Panc1 (cell line): ENCODE measurements around the gene AQP12B. TPM values are rescaled to one million over a fixed set of nuclear protein-coding genes. Genes with fewer than 3 reads are reported as not detected.
"Not testable (repeated sequence)": the region's sequence is repeated elsewhere in the genome, so short reads cannot be mapped to it uniquely, and the experiment has no call there.

Experiments used
- ATAC-seq: fragments of 200-7000 bp; cut with Tn5 transposase; 2 replicates; pipeline ENCODE4 v1.9.1; 2020; ENCODE audit warnings: mild to moderate bottlenecking, moderate library complexity
- BruUV-seq: library from RNA; stranded (reverse); fragments of 400-500 nt; replicated peaks from 2 replicates; lab custom pipeline; 2021; lab: Mats Ljungman, UMichigan
- CTCF ChIA-PET: fragments of 300-600 bp; sonication (Branson Sonifier 250); formaldehyde crosslinking; loops from one replicate; lab custom pipeline; 2022; ENCODE audit warnings: antibody characterized with exemption; lab: Charles Lee
- POLR2A ChIA-PET: fragments of 300-600 bp; sonication (Branson Sonifier 250); formaldehyde crosslinking; loops from one replicate; lab custom pipeline; 2022; ENCODE audit warnings: antibody characterized with exemption; lab: Charles Lee
- DNase-seq: peaks from one replicate; pipeline ENCODE4 v3.0.0-alpha.2; 2010; ENCODE audit warnings: low read depth, low spot score
- H3K27ac ChIP-seq: 2 replicates; pipeline ENCODE4 v1.5.1; 2011; ENCODE audit warnings: mild to moderate bottlenecking, low read length, inconsistent platforms
- H3K27me3 ChIP-seq: fragments of 200-500 bp; sonication (Bioruptor generic); 2 replicates; pipeline ENCODE4 v1.6.0; 2014; ENCODE audit warnings: low read length, inconsistent platforms; ENCODE audit not compliant: control insufficient read depth, insufficient read depth
- H3K36me3 ChIP-seq: fragments of 200-500 bp; sonication (Bioruptor generic); 2 replicates; pipeline ENCODE4 v1.5.1; 2014; ENCODE audit warnings: inconsistent platforms, mild to moderate bottlenecking, low read length, moderate library complexity; ENCODE audit not compliant: control insufficient read depth, insufficient read depth
- H3K4me1 ChIP-seq: 2 replicates; pipeline ENCODE4 v1.5.1; 2011; ENCODE audit warnings: inconsistent platforms, mild to moderate bottlenecking, low read length, moderate library complexity; ENCODE audit not compliant: control insufficient read depth, insufficient read depth
- H3K4me3 ChIP-seq, 2 experiments: 2 replicates each; pipeline ENCODE4 v1.5.1; 2011 to 2012; ENCODE audit warnings: low read depth in 2 of 2, low read length in 2 of 2, mild to moderate bottlenecking in 2 of 2, inconsistent platforms in 1 of 2, moderate library complexity in 1 of 2
- H3K9me3 ChIP-seq: fragments of 200-500 bp; sonication (Bioruptor generic); 2 replicates; pipeline ENCODE4 v1.5.1; 2014; ENCODE audit warnings: low read depth, mild to moderate bottlenecking, inconsistent platforms, low read length, moderate library complexity; ENCODE audit not compliant: control insufficient read depth, insufficient read depth
- in situ Hi-C: cut with HindIII; loops from 2 replicates; pipeline ENCODE4 v1.10.0; 2016; ENCODE audit warnings: low sequenced_read_pairs, low pct_unique_long_range_greater_than_20kb
- intact Hi-C: fragments of 100-400 bp; cut with micrococcal nuclease; formaldehyde crosslinking; loops from one replicate; pipeline ENCODE4 v1.10.0; 2022; ENCODE audit not compliant: unreplicated experiment
- total RNA-seq: library from RNA; stranded (reverse); gene quantifications from one replicate; pipeline ENCODE4 v1.2.1, GENCODE V29; 2021; ENCODE audit not compliant: unreplicated experiment

The AQP12B gene
- total RNA-seq, 1 experiment from 2014 or later: not detected

GRCh38 chr2:240694304-240694703 lies 11.6 kb upstream of the AQP12B start:
- H3K27me3 ChIP-seq, POLR2A ChIA-PET, H3K27ac ChIP-seq, DNase-seq, ATAC-seq, BruUV-seq, CTCF ChIA-PET, H3K9me3 ChIP-seq, in situ Hi-C loops, H3K4me1 ChIP-seq, H3K36me3 ChIP-seq, H3K4me3 ChIP-seq, intact Hi-C loops: not testable (repeated sequence)

- H3K4me1 ChIP-seq, POLR2A ChIA-PET, intact Hi-C loops, H3K27ac ChIP-seq, ATAC-seq, H3K4me3 ChIP-seq, in situ Hi-C loops, DNase-seq, H3K9me3 ChIP-seq, BruUV-seq, CTCF ChIA-PET, H3K27me3 ChIP-seq, H3K36me3 ChIP-seq: not testable (repeated sequence)
Measured at GRCh38 chr2:240692583-240693561, 10.2 kb upstream of the AQP12B start.

- H3K36me3 ChIP-seq, H3K4me3 ChIP-seq, DNase-seq, H3K9me3 ChIP-seq, CTCF ChIA-PET, ATAC-seq, intact Hi-C loops, BruUV-seq, POLR2A ChIA-PET, in situ Hi-C loops, H3K27me3 ChIP-seq, H3K4me1 ChIP-seq, H3K27ac ChIP-seq: not testable (repeated sequence)
Measured at GRCh38 chr2:240691631-240692420, 9.1 kb upstream of the AQP12B start, which contains the start of gene AQP12A. Gene AQP12A, plus strand, starts transcription at chr2:240691866. Its CDS starts 48 bp downstream, at chr2:240691914.

GRCh38 chr2:240691075-240691427 lies 8.4 kb upstream of the AQP12B start:
- BruUV-seq: not testable (repeated sequence)

GRCh38 chr2:240690421-240691074 lies 7.9 kb upstream of the AQP12B start:
- H3K27me3 ChIP-seq, DNase-seq, H3K4me1 ChIP-seq, H3K9me3 ChIP-seq, H3K36me3 ChIP-seq, H3K4me3 ChIP-seq, POLR2A ChIA-PET, BruUV-seq, H3K27ac ChIP-seq, ATAC-seq, in situ Hi-C loops, intact Hi-C loops, CTCF ChIA-PET: not testable (repeated sequence)

More at GRCh38 chr2:240691075-240691427, 8.4 kb upstream of the AQP12B start:
- H3K36me3 ChIP-seq, ATAC-seq, H3K4me3 ChIP-seq, H3K9me3 ChIP-seq, intact Hi-C loops, H3K4me1 ChIP-seq, H3K27me3 ChIP-seq, CTCF ChIA-PET, in situ Hi-C loops, POLR2A ChIA-PET, DNase-seq, H3K27ac ChIP-seq: not testable (repeated sequence)
